ENCODE data around the gene TMEM164.
A peak's percentile ranks its signal among the peaks of the same experiment; 100 is the strongest.

The TMEM164 gene

GRCh38 chrX:110032534-110033147, 29.7 kb downstream of the TMEM164 start:
- in situ Hi-C loops (cut with HindIII; ENCODE audit: low pct_unique_long_range_greater_than_20kb, low sequenced_read_pairs): no loop called here
- no peak for TF ChIP-seq JUND (IDR thresholded peaks at IDR 0.05; ENCODE audit: low read depth)
- no peak for DNase-seq (ENCODE audit: low read depth in 1 of 2, low spot score in 1 of 2)

- no peak for DNase-seq (ENCODE audit: low read depth in 1 of 2, low spot score in 1 of 2)
- no peak for TF ChIP-seq JUND (IDR thresholded peaks at IDR 0.05; ENCODE audit: low read depth)
Measured at GRCh38 chrX:110034036-110034435, 31.1 kb downstream of the TMEM164 start.

DNA sequence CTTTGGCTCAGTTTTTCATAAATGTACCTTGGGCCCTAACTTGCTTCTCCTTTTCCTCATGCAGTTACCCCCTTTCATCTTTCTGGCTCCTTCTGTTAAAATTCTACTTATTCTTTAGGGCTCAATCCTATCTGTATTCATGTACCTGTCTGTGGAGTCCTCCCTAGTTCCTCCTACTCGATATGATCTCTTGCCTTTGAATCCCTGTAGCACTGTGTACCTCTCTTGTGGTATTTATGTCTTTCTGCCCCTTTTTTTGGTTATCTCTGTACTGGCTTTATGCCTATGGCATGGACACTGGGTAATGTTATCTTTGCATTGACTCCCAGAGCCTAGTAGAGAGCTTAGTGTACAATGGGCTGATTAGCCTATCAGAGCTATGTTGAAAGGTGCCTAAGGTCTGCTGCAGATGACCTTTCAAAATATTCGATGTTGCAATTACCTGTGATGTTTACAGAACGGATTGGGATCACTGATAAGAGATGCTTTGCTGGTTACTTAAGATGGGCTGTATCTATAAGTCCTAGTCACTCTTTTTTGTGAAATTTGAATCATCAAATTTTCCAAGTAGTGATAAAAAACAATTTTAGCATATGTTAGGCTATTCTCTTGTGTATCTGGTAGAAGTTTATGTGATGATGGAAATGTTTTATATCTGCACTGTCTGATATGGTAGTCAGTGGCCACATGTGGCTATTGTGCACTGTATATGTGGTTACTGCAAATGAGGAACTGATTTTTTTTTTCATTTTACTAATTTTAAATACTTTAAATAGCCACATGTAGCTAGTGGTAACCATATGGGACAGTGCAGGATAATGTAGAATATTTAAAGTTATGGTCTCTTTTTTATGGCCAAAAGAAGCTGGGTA, 33.5 kb downstream of the TMEM164 start:
- no peak for TF ChIP-seq JUND (IDR thresholded peaks at IDR 0.05; ENCODE audit: low read depth)
- no peak for DNase-seq (ENCODE audit: low read depth in 1 of 2, low spot score in 1 of 2)
- in situ Hi-C loops (cut with HindIII; ENCODE audit: low pct_unique_long_range_greater_than_20kb, low sequenced_read_pairs): no loop called here

More at GRCh38 chrX:110034036-110034435, 31.1 kb downstream of the TMEM164 start:
- in situ Hi-C loops (cut with HindIII; ENCODE audit: low pct_unique_long_range_greater_than_20kb, low sequenced_read_pairs): no loop called here

- DNase-seq (ENCODE audit: low read depth in 1 of 2, low spot score in 1 of 2): no peak
- no peak for TF ChIP-seq JUND (IDR thresholded peaks at IDR 0.05; ENCODE audit: low read depth)
- in situ Hi-C loops (cut with HindIII; ENCODE audit: low pct_unique_long_range_greater_than_20kb, low sequenced_read_pairs): no loop called here
Measured at GRCh38 chrX:110037178-110037577, 34.3 kb downstream of the TMEM164 start.

GRCh38 chrX:110038900-110039299, 36.0 kb downstream of the TMEM164 start:
- in situ Hi-C loops (cut with HindIII; ENCODE audit: low pct_unique_long_range_greater_than_20kb, low sequenced_read_pairs): no loop called here

DNA sequence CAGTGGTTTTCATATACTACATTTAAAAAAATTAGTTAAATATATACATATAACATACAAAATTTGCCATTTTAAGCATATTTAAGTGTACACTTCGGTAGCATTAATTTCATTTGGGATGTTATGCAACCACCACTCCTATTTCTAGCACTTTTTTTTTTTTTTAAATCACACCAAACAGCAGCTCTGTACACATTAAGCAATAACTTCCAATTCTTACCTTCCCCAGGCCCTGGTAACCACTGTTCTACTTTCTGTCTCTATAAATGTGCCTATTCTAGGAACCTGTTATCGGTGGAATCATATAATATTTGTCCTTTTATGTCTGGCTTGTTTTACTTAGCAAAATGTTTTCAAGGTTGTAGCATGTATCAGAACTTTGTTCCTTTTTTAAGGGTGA, 39.1 kb downstream of the TMEM164 start:
- no peak for DNase-seq (ENCODE audit: low read depth in 1 of 2, low spot score in 1 of 2)
- in situ Hi-C loops (cut with HindIII; ENCODE audit: low pct_unique_long_range_greater_than_20kb, low sequenced_read_pairs): no loop called here
- no peak for TF ChIP-seq JUND (IDR thresholded peaks at IDR 0.05; ENCODE audit: low read depth)

More at GRCh38 chrX:110038900-110039299, 36.0 kb downstream of the TMEM164 start:
- DNase-seq (ENCODE audit: low read depth in 1 of 2, low spot score in 1 of 2): no peak
- no peak for TF ChIP-seq JUND (IDR thresholded peaks at IDR 0.05; ENCODE audit: low read depth)

GRCh38 chrX:110042496-110042895, 39.6 kb downstream of the TMEM164 start:
- in situ Hi-C loops (cut with HindIII; ENCODE audit: low pct_unique_long_range_greater_than_20kb, low sequenced_read_pairs): no loop called here
- DNase-seq (ENCODE audit: low read depth in 1 of 2, low spot score in 1 of 2): no peak
- TF ChIP-seq JUND (IDR thresholded peaks at IDR 0.05; ENCODE audit: low read depth): no peak

DNA sequence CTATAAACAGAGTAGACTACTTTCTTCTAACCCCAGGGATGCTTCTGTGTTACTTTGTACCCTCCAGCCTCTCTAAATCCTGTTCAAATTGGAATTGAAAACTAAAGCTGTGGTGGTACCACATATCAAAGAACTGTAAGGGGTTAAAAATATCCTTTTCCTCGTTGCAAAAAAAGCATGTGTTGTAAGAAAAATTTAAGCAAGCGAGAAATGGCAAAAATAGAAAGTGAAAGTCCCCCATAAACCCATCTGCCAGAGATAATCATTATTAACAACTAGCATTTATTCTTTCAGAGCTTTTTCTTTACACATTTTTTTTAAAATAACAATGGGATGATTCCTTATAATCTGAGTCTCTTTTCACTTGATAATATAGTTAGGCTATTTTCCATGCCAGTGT, 40.6 kb downstream of the TMEM164 start:
- no peak for DNase-seq (ENCODE audit: low read depth in 1 of 2, low spot score in 1 of 2)
- TF ChIP-seq JUND (IDR thresholded peaks at IDR 0.05; ENCODE audit: low read depth): no peak
- in situ Hi-C loops (cut with HindIII; ENCODE audit: low pct_unique_long_range_greater_than_20kb, low sequenced_read_pairs): no loop called here

DNA sequence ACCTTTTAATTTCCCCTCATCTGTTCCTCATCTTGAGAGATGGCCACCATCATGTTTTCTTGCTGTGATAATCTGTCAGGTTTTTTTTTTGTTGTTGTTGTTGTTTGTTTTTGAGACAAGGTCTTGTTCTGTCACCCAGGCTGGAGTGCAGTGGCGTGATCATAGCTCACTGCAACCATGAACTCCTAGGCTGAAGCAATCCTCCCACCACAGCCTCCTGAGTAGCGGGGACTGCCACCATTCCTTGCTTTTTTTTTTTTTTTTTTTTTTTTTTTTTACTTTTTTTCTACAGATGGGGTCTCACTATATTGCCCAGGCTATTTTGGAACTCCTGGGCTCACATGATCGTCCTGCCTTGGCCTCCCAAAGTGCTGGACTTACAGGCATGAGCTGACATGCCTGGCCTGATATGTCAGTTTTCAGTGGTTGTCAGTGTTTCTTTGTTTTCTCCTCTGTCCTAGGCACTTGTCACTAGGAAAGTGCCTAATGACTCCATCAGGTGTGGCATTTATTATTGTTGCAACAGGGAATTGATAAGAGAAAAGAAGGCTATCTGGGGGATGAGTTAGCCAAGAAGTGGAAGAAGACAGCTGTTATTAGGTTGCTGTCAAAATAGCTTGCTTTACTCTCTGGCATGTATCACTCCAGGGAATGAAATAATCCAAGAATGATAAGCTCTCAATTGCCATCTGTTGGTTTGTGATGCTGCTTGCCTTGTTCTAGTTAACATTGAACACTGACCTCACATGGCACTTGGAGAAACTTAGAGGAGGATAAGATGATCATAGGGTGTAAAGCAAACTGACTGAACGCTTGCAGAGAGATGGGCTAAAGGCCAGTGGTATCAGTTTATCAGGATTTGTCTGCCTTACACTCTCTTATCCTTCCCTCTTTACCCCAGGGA, 41.7 kb downstream of the TMEM164 start:
- no peak for TF ChIP-seq JUND (IDR thresholded peaks at IDR 0.05; ENCODE audit: low read depth)
- DNase-seq (ENCODE audit: low read depth in 1 of 2, low spot score in 1 of 2): no peak
- in situ Hi-C loops (cut with HindIII; ENCODE audit: low pct_unique_long_range_greater_than_20kb, low sequenced_read_pairs): no loop called here

GRCh38 chrX:110045421-110045820, 42.5 kb downstream of the TMEM164 start:
- DNase-seq (ENCODE audit: low read depth in 1 of 2, low spot score in 1 of 2): no peak
- TF ChIP-seq JUND (IDR thresholded peaks at IDR 0.05; ENCODE audit: low read depth): no peak
- in situ Hi-C loops (cut with HindIII; ENCODE audit: low pct_unique_long_range_greater_than_20kb, low sequenced_read_pairs): no loop called here

DNA sequence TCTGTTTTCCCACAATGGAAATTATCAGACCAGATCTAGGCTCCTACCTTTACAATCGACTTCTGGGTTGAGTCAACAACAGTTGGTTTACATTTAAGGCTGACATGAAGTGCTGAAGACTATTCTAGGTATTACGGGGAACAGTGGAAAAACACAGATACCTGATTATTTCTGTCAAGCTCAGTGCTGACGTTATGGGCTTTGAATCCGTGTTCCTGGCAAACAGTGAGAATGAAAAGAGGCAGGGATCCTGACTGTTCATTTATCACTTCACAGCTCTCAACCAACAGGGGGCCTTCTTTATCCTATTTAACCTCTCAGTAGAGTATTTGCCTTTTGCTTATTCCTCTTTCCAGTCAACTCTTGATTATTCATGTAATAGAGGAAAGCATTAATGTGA, 43.1 kb downstream of the TMEM164 start:
- TF ChIP-seq JUND (IDR thresholded peaks at IDR 0.05; ENCODE audit: low read depth): no peak
- peak in 1 of 2 experiments; percentile 2 for DNase-seq (ENCODE audit: low read depth in 1 of 2, low spot score in 1 of 2)
- in situ Hi-C loops (cut with HindIII; ENCODE audit: low pct_unique_long_range_greater_than_20kb, low sequenced_read_pairs): no loop called here

DNA sequence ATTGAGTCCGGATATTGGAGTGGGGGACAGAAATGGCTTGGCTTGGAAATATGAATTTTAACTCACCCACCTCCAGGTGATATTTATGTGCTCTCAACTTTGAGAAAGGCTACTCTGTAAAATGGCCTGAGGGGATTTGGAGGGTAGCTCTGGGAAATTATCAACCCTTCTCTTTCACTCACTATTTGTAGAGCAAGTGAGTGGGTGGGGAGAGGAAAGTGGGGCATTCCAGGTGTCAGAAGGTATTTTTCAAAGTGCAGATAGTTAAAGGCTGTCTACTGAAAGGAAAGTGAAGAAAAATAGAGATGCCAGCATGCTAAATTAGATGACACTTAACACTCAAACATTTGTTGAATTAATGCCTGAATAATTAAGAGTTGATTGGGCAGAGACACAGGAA, 44.1 kb downstream of the TMEM164 start:
- TF ChIP-seq JUND (IDR thresholded peaks at IDR 0.05; ENCODE audit: low read depth): no peak
- in situ Hi-C loops (cut with HindIII; ENCODE audit: low pct_unique_long_range_greater_than_20kb, low sequenced_read_pairs): no loop called here
- DNase-seq (ENCODE audit: low read depth in 1 of 2, low spot score in 1 of 2): no peak
